GM12878 (cell line): Measurements from ENCODE around the gene IL15. TPM values are rescaled to one million over a fixed set of nuclear protein-coding genes. Genes with fewer than 3 reads are reported as not detected.
A peak's percentile ranks its signal among the peaks of the same experiment; 100 is the strongest.

Experiments
- CHD1 ChIP-seq: IDR thresholded peaks from 2 replicates; pipeline ENCODE4 v1.6.1; 2012; ENCODE audit warnings: low read depth, low read length, improper control_type of control experiment
- CHD4 ChIP-seq: fragments of 200-600 bp; sonication (generic); IDR thresholded peaks from 2 replicates; pipeline ENCODE4 v1.6.1; 2016; ENCODE audit warnings: mild to moderate bottlenecking
- CREM ChIP-seq: IDR thresholded peaks from 2 replicates; pipeline ENCODE4 v1.6.1; 2014; ENCODE audit warnings: antibody characterized with exemption, low read depth
- JUNB ChIP-seq: IDR thresholded peaks from 2 replicates; pipeline ENCODE4 v1.6.1; 2016; ENCODE audit warnings: antibody characterized with exemption, mild to moderate bottlenecking
- MYB ChIP-seq: fragments of 150-350 bp; IDR thresholded peaks from 2 replicates; pipeline ENCODE4 v1.6.1; 2014; ENCODE audit warnings: mild to moderate bottlenecking, low read depth, low read length, borderline replicate concordance
- NR2C2 ChIP-seq: IDR thresholded peaks from 2 replicates; pipeline ENCODE4 v1.6.1; 2011; ENCODE audit warnings: borderline replicate concordance, low read depth; ENCODE audit not compliant: control insufficient read depth, insufficient read length
- POU2F2 ChIP-seq: IDR thresholded peaks from 3 replicates; pipeline ENCODE4 v1.6.1; 2011; ENCODE audit warnings: low read depth, mild to moderate bottlenecking, low read length, borderline replicate concordance
- RBBP5 ChIP-seq: fragments of 200-600 bp; sonication (generic); conservative IDR thresholded peaks from 2 replicates; pipeline ENCODE4 v1.6.1; 2016
- RCOR1 ChIP-seq: conservative IDR thresholded peaks from 2 replicates; pipeline ENCODE4 v1.6.1; 2012; ENCODE audit warnings: low read depth, low read length, improper control_type of control experiment
- SMAD5 ChIP-seq: IDR thresholded peaks from 2 replicates; pipeline ENCODE4 v1.6.1; 2016; ENCODE audit warnings: antibody characterized with exemption, low read depth
- SREBF1 ChIP-seq: IDR thresholded peaks from 2 replicates; pipeline ENCODE4 v1.6.1; 2012; ENCODE audit warnings: mild to moderate bottlenecking, low read length
- SREBF2 ChIP-seq: IDR thresholded peaks from 2 replicates; pipeline ENCODE4 v1.6.1; 2012; ENCODE audit warnings: mild to moderate bottlenecking, low read length
- STAT3 ChIP-seq: IDR thresholded peaks from 2 replicates; pipeline ENCODE4 v1.6.1; 2011; ENCODE audit warnings: low read depth, low read length, improper control_type of control experiment
- SUPT20H ChIP-seq: IDR thresholded peaks from 2 replicates; pipeline ENCODE4 v1.6.1; 2011; ENCODE audit warnings: low read depth, mild to moderate bottlenecking, low read length, moderate library complexity, borderline replicate concordance; ENCODE audit not compliant: control insufficient read depth
- ZSCAN29 ChIP-seq: fragments of 450-650 bp; IDR thresholded peaks from 2 replicates; pipeline ENCODE4 v1.6.1; 2017; ENCODE audit warnings: mild to moderate bottlenecking, moderate library complexity
- polyA plus RNA-seq, 11 experiments: library from polyadenylated mRNA; depleted of rRNA in 4 of 11; unstranded in 6 of 11; stranded (reverse) in 5 of 11; fragments of >200 nt; fragmentation: Nextera tagmentation in 4 of 11; fragmentation: Illumina TruSeq in 1 of 11; extraction: Ambion mirVana in 4 of 11; extraction: Trizol in 1 of 11; gene quantifications; 1 replicate in 1 of 11; 2 replicates in 10 of 11; pipeline versions ENCODE4 v1.2.1 to v1.2.3, GENCODE V29; 2011 to 2016; ENCODE audit warnings: inconsistent platforms in 2 of 11, missing spikeins in 2 of 11, low read depth in 1 of 11
- total RNA-seq, 4 experiments: library from RNA; depleted of rRNA in 3 of 4; stranded (reverse); fragments of >200 nt in 3 of 4; fragmentation: Illumina TruSeq in 1 of 4; extraction: Trizol in 1 of 4; gene quantifications; 2 replicates each; pipeline versions ENCODE4 v1.2.1 to v1.2.3, GENCODE V29; 2013 to 2021
- TF ChIP-seq, protein P1 (sequence below): fragments of 450-650 bp; IDR thresholded peaks from 2 replicates; pipeline ENCODE4 v1.6.1; 2018; ENCODE audit warnings: borderline replicate concordance, mild to moderate bottlenecking; ENCODE audit not compliant: partially characterized antibody
- TF ChIP-seq, protein P2 (sequence below): fragments of 450-650 bp; IDR thresholded peaks from 2 replicates; pipeline ENCODE4 v1.6.1; 2017; ENCODE audit warnings: antibody characterized with exemption, mild to moderate bottlenecking, moderate library complexity
- TF ChIP-seq, protein P3 (sequence below): IDR thresholded peaks from 2 replicates; pipeline ENCODE4 v1.6.1; 2011; ENCODE audit warnings: low read depth, mild to moderate bottlenecking, low read length, moderate library complexity, borderline replicate concordance; ENCODE audit errors: extremely low read depth
- TF ChIP-seq, protein P4 (sequence below): fragments of 450-650 bp; IDR thresholded peaks from 2 replicates; pipeline ENCODE4 v1.6.1; 2017; ENCODE audit warnings: borderline replicate concordance
- TF ChIP-seq, protein P5 (sequence below): fragments of 450-650 bp; IDR thresholded peaks from 2 replicates; pipeline ENCODE4 v1.6.1; 2018; ENCODE audit warnings: mild to moderate bottlenecking, low read depth, moderate library complexity; ENCODE audit not compliant: partially characterized antibody

Gene IL15
- total and polyA plus RNA-seq, 10 of the 15 experiments (the other 5 are each of a cell fraction or from before 2014, with no cell fraction given), result 6.0 to 11.4 (median 8.2) TPM

DNA sequence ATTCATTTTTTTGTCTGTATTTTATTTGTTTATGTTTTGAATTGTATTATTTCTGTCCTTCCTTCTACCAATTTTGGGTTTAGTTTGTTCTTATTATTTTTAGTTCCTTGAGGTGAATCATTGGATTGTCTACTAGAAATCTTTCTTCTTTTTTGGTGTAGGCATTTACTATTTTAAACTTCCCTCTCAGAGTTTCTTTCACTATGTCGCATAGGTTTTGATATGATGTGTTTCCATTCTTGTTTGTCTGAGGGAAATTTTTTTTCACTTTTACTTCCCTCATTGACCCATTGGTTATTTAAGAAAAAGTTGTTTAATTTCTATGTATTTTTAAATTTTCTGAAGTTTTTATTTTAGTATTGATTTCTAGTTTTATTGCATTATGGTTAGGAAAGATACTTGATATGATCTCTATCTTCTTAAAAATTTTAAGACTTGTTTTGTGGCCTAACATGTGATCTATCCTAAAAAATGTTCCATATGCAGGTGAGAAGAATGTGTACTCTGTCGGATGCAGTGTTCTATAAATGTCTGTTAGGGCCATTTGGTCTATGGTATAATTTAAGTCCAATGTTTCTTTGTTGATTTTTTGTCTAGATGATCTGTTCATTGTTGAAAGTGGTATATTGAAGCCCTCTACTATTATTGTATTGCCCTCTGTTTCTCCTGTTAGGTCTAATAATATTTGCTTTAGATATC is 68.8 kb downstream of the IL15 start (continued):
- TF ChIP-seq, protein P1, sequence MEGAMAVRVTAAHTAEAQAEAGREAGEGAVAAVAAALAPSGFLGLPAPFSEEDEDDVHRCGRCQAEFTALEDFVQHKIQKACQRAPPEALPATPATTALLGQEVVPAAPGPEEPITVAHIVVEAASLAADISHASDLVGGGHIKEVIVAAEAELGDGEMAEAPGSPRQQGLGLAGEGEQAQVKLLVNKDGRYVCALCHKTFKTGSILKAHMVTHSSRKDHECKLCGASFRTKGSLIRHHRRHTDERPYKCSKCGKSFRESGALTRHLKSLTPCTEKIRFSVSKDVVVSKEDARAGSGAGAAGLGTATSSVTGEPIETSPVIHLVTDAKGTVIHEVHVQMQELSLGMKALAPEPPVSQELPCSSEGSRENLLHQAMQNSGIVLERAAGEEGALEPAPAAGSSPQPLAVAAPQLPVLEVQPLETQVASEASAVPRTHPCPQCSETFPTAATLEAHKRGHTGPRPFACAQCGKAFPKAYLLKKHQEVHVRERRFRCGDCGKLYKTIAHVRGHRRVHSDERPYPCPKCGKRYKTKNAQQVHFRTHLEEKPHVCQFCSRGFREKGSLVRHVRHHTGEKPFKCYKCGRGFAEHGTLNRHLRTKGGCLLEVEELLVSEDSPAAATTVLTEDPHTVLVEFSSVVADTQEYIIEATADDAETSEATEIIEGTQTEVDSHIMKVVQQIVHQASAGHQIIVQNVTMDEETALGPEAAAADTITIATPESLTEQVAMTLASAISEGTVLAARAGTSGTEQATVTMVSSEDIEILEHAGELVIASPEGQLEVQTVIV, result no peak
- TF ChIP-seq, protein P2, sequence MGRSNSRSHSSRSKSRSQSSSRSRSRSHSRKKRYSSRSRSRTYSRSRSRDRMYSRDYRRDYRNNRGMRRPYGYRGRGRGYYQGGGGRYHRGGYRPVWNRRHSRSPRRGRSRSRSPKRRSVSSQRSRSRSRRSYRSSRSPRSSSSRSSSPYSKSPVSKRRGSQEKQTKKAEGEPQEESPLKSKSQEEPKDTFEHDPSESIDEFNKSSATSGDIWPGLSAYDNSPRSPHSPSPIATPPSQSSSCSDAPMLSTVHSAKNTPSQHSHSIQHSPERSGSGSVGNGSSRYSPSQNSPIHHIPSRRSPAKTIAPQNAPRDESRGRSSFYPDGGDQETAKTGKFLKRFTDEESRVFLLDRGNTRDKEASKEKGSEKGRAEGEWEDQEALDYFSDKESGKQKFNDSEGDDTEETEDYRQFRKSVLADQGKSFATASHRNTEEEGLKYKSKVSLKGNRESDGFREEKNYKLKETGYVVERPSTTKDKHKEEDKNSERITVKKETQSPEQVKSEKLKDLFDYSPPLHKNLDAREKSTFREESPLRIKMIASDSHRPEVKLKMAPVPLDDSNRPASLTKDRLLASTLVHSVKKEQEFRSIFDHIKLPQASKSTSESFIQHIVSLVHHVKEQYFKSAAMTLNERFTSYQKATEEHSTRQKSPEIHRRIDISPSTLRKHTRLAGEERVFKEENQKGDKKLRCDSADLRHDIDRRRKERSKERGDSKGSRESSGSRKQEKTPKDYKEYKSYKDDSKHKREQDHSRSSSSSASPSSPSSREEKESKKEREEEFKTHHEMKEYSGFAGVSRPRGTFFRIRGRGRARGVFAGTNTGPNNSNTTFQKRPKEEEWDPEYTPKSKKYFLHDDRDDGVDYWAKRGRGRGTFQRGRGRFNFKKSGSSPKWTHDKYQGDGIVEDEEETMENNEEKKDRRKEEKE, result no peak
- TF ChIP-seq SMAD5, result no peak
- no peak for TF ChIP-seq CHD1
- no peak for TF ChIP-seq MYB
- TF ChIP-seq, protein P3, sequence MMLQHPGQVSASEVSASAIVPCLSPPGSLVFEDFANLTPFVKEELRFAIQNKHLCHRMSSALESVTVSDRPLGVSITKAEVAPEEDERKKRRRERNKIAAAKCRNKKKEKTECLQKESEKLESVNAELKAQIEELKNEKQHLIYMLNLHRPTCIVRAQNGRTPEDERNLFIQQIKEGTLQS, result no peak
- peak; percentile 80 for TF ChIP-seq CREM
- TF ChIP-seq, protein P4, sequence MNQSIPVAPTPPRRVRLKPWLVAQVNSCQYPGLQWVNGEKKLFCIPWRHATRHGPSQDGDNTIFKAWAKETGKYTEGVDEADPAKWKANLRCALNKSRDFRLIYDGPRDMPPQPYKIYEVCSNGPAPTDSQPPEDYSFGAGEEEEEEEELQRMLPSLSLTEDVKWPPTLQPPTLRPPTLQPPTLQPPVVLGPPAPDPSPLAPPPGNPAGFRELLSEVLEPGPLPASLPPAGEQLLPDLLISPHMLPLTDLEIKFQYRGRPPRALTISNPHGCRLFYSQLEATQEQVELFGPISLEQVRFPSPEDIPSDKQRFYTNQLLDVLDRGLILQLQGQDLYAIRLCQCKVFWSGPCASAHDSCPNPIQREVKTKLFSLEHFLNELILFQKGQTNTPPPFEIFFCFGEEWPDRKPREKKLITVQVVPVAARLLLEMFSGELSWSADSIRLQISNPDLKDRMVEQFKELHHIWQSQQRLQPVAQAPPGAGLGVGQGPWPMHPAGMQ, result no peak
- TF ChIP-seq SUPT20H, result no peak
- TF ChIP-seq NR2C2, result no peak
- peak; percentile 98 for TF ChIP-seq JUNB
- no peak for TF ChIP-seq CHD4
- TF ChIP-seq, protein P5, sequence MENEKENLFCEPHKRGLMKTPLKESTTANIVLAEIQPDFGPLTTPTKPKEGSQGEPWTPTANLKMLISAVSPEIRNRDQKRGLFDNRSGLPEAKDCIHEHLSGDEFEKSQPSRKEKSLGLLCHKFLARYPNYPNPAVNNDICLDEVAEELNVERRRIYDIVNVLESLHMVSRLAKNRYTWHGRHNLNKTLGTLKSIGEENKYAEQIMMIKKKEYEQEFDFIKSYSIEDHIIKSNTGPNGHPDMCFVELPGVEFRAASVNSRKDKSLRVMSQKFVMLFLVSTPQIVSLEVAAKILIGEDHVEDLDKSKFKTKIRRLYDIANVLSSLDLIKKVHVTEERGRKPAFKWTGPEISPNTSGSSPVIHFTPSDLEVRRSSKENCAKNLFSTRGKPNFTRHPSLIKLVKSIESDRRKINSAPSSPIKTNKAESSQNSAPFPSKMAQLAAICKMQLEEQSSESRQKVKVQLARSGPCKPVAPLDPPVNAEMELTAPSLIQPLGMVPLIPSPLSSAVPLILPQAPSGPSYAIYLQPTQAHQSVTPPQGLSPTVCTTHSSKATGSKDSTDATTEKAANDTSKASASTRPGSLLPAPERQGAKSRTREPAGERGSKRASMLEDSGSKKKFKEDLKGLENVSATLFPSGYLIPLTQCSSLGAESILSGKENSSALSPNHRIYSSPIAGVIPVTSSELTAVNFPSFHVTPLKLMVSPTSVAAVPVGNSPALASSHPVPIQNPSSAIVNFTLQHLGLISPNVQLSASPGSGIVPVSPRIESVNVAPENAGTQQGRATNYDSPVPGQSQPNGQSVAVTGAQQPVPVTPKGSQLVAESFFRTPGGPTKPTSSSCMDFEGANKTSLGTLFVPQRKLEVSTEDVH, result no peak
- TF ChIP-seq POU2F2, result no peak
- no peak for TF ChIP-seq RBBP5
- TF ChIP-seq SREBF2, result no peak
- TF ChIP-seq RCOR1, result no peak
- TF ChIP-seq STAT3, result no peak
- no peak for TF ChIP-seq ZSCAN29
- no peak for TF ChIP-seq SREBF1
